ENCODE measurements around the gene SERINC4.

The SERINC4 gene

GRCh38 chr15:43800286-43801141 is 494 bp upstream of the SERINC4 start, which contains the start of gene HYPK:
HYPK (plus strand) TSS chr15:43800599; CDS start chr15:43800623, 24 bp downstream.
- H3K14ac ChIP-seq (ENCODE audit: low read length), result peak within 1 kb of the TSS; percentile 72
- peaks cover 30 to 85% of the 10 kb centered on the region in 2 donors for H3K36me3 ChIP-seq (replicated peaks in 1 of 2; ENCODE audit: control insufficient read depth in 2 of 2, insufficient read depth in 2 of 2, low read length in 2 of 2)
- no CpG with 5 or more reads among the region's 44 CpGs for WGBS, 2 donors (ENCODE audit: extremely low coverage in 2 of 2, insufficient read length in 2 of 2, insufficient replicate concordance in 1 of 2)

GRCh38 chr15:43799209-43799944 is 643 bp downstream of the SERINC4 start:
- Histone ChIP-seq H3K4me1 (ENCODE audit: control insufficient read depth in 2 of 2, insufficient read depth in 1 of 2, low read depth in 1 of 2, low read length in 2 of 2) (peaks cover 5 to 6% of the 10 kb centered on the region in 2 donors), H3K4me3 (ENCODE audit: low read length in 2 of 2) (no peak overlapping the region), H3K27me3 (ENCODE audit: control insufficient read depth in 3 of 3, insufficient read depth in 3 of 3, low read depth in 1 of 3, low read length in 3 of 3) (no peaks in the 10 kb centered on the region), H3K79me1 (ENCODE audit: low read depth, low read length) (peaks cover 6% of the 10 kb centered on the region), H3K9ac (ENCODE audit: low read depth, low read length, poor library complexity) (peak overlapping the region; percentile 38), H2BK15ac (ENCODE audit: low read length) (no peak overlapping the region), H2BK5ac (ENCODE audit: low read length) (no peak overlapping the region), H3K9me3 (replicated peaks in 1 of 2; ENCODE audit: control insufficient read depth in 2 of 2, insufficient read depth in 1 of 2, low read depth in 1 of 2, low read length in 2 of 2) (no peaks in the 10 kb centered on the region), H3K4me2 (ENCODE audit: insufficient read depth, low read length, poor library complexity, severe bottlenecking) (no peak overlapping the region), H4K91ac (ENCODE audit: low read depth, low read length, poor library complexity) (no peak overlapping the region), H2BK120ac (ENCODE audit: low read depth, low read length) (no peak overlapping the region), H4K8ac (ENCODE audit: low read depth, low read length) (no peak overlapping the region), H3K14ac (ENCODE audit: low read length) (peak overlapping the region; percentile 14), H3K18ac (ENCODE audit: low read length) (peak overlapping the region; percentile 73), H3K27ac (replicated peaks; ENCODE audit: low read length) (peak overlapping the region; percentile 86), H2AK5ac (ENCODE audit: low read depth, low read length) (peak overlapping the region; percentile 12), H2BK12ac (ENCODE audit: low read length) (no peak overlapping the region), H3K4ac (ENCODE audit: low read length) (no peak overlapping the region), H3K23ac (ENCODE audit: low read depth, low read length, poor library complexity) (peak overlapping the region; percentile 52), H3K36me3 (replicated peaks in 1 of 2; ENCODE audit: control insufficient read depth in 2 of 2, insufficient read depth in 2 of 2, low read length in 2 of 2) (peaks cover 35 to 85% of the 10 kb centered on the region in 2 donors), H2AFZ (ENCODE audit: low read length) (no peak overlapping the region)
- no CpG with 5 or more reads among the region's 16 CpGs for WGBS, 2 donors (ENCODE audit: extremely low coverage in 2 of 2, insufficient read length in 2 of 2, insufficient replicate concordance in 1 of 2)
- no peak for DNase-seq (ENCODE audit: low spot score)

More at GRCh38 chr15:43800286-43801141, 494 bp upstream of the SERINC4 start, which contains the start of gene HYPK:
- Histone ChIP-seq H4K8ac (ENCODE audit: low read depth, low read length) (no peak within 1 kb of the TSS), H3K4me2 (ENCODE audit: insufficient read depth, low read length, poor library complexity, severe bottlenecking) (peak within 1 kb of the TSS; percentile 74), H3K4me1 (ENCODE audit: control insufficient read depth in 2 of 2, insufficient read depth in 1 of 2, low read depth in 1 of 2, low read length in 2 of 2) (peaks cover 5 to 6% of the 10 kb centered on the region in 2 donors), H3K4me3 (ENCODE audit: low read length in 2 of 2) (peak within 1 kb of the TSS; percentile 82 to 95), H3K18ac (ENCODE audit: low read length) (peak within 1 kb of the TSS; percentile 73), H2AFZ (ENCODE audit: low read length) (peak within 1 kb of the TSS; percentile 77), H2AK5ac (ENCODE audit: low read depth, low read length) (peak within 1 kb of the TSS; percentile 12), H3K79me1 (ENCODE audit: low read depth, low read length) (peaks cover 3% of the 10 kb centered on the region), H2BK12ac (ENCODE audit: low read length) (no peak within 1 kb of the TSS), H4K91ac (ENCODE audit: low read depth, low read length, poor library complexity) (no peak within 1 kb of the TSS), H3K4ac (ENCODE audit: low read length) (no peak within 1 kb of the TSS), H3K27me3 (ENCODE audit: control insufficient read depth in 3 of 3, insufficient read depth in 3 of 3, low read depth in 1 of 3, low read length in 3 of 3) (no peaks in the 10 kb centered on the region), H2BK5ac (ENCODE audit: low read length) (no peak within 1 kb of the TSS), H2BK120ac (ENCODE audit: low read depth, low read length) (no peak within 1 kb of the TSS), H3K27ac (replicated peaks; ENCODE audit: low read length) (peak within 1 kb of the TSS; percentile 86), H3K9me3 (replicated peaks in 1 of 2; ENCODE audit: control insufficient read depth in 2 of 2, insufficient read depth in 1 of 2, low read depth in 1 of 2, low read length in 2 of 2) (no peaks in the 10 kb centered on the region), H3K23ac (ENCODE audit: low read depth, low read length, poor library complexity) (peak within 1 kb of the TSS; percentile 52), H2BK15ac (ENCODE audit: low read length) (no peak within 1 kb of the TSS), H3K9ac (ENCODE audit: low read depth, low read length, poor library complexity) (peak within 1 kb of the TSS; percentile 71)
- DNase-seq (ENCODE audit: low spot score), result peak; percentile 54

GRCh38 chr15:43796566-43796965 is 3.5 kb downstream of the SERINC4 start:
- Histone ChIP-seq H4K8ac (ENCODE audit: low read depth, low read length) (no peak overlapping the region), H3K18ac (ENCODE audit: low read length) (no peak overlapping the region), H3K27me3 (ENCODE audit: control insufficient read depth in 3 of 3, insufficient read depth in 3 of 3, low read depth in 1 of 3, low read length in 3 of 3) (no peaks in the 10 kb centered on the region), H2BK5ac (ENCODE audit: low read length) (no peak overlapping the region), H3K79me1 (ENCODE audit: low read depth, low read length) (peaks cover 6% of the 10 kb centered on the region), H2BK15ac (ENCODE audit: low read length) (no peak overlapping the region), H2AFZ (ENCODE audit: low read length) (no peak overlapping the region), H3K4me2 (ENCODE audit: insufficient read depth, low read length, poor library complexity, severe bottlenecking) (no peak overlapping the region), H2AK5ac (ENCODE audit: low read depth, low read length) (no peak overlapping the region), H2BK12ac (ENCODE audit: low read length) (no peak overlapping the region), H3K14ac (ENCODE audit: low read length) (no peak overlapping the region), H3K23ac (ENCODE audit: low read depth, low read length, poor library complexity) (no peak overlapping the region), H3K27ac (replicated peaks; ENCODE audit: low read length) (no peak overlapping the region), H4K91ac (ENCODE audit: low read depth, low read length, poor library complexity) (no peak overlapping the region), H2BK120ac (ENCODE audit: low read depth, low read length) (no peak overlapping the region), H3K9me3 (replicated peaks in 1 of 2; ENCODE audit: control insufficient read depth in 2 of 2, insufficient read depth in 1 of 2, low read depth in 1 of 2, low read length in 2 of 2) (no peaks in the 10 kb centered on the region), H3K36me3 (replicated peaks in 1 of 2; ENCODE audit: control insufficient read depth in 2 of 2, insufficient read depth in 2 of 2, low read length in 2 of 2) (peaks cover 38 to 76% of the 10 kb centered on the region in 2 donors), H3K9ac (ENCODE audit: low read depth, low read length, poor library complexity) (no peak overlapping the region), H3K4ac (ENCODE audit: low read length) (no peak overlapping the region), H3K4me1 (ENCODE audit: control insufficient read depth in 2 of 2, insufficient read depth in 1 of 2, low read depth in 1 of 2, low read length in 2 of 2) (peaks cover 13 to 14% of the 10 kb centered on the region in 2 donors), H3K4me3 (ENCODE audit: low read length in 2 of 2) (no peak overlapping the region)
- DNase-seq (ENCODE audit: low spot score), result no peak
- no CpG with 5 or more reads among the region's 3 CpGs for WGBS, 2 donors (ENCODE audit: extremely low coverage in 2 of 2, insufficient read length in 2 of 2, insufficient replicate concordance in 1 of 2)

DNA sequence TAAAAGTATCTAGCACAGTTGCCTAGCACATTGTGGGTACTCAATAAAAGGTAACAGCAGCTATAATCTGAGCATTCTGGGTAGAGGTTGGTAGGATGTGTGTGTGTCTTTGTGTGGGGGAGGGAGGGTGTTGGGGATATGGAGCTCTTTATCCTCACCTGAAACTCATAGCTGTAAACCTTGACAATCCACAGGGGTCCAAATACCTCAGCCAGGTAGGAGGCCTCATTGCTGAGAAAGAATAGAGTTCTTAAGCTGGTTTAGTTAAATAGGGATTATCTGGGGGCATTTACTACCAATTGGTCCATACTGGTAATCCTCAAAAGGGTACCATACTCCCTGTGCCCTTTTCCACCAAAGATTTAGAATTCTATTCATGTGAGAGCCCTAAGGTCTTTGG is 4.0 kb downstream of the SERINC4 start:
- DNase-seq (ENCODE audit: low spot score), result no peak
- H3K79me1 ChIP-seq (ENCODE audit: low read depth, low read length), result peaks cover 6% of the 10 kb centered on the region

More for the DNA sequence above, 4.0 kb downstream of the SERINC4 start:
- Histone ChIP-seq H2BK5ac (ENCODE audit: low read length) (no peak overlapping the region), H2BK120ac (ENCODE audit: low read depth, low read length) (no peak overlapping the region), H2BK12ac (ENCODE audit: low read length) (no peak overlapping the region), H2BK15ac (ENCODE audit: low read length) (no peak overlapping the region), H3K4me3 (ENCODE audit: low read length in 2 of 2) (no peak overlapping the region), H3K18ac (ENCODE audit: low read length) (no peak overlapping the region), H3K4ac (ENCODE audit: low read length) (no peak overlapping the region), H4K8ac (ENCODE audit: low read depth, low read length) (no peak overlapping the region), H2AFZ (ENCODE audit: low read length) (no peak overlapping the region), H3K4me2 (ENCODE audit: insufficient read depth, low read length, poor library complexity, severe bottlenecking) (no peak overlapping the region), H3K14ac (ENCODE audit: low read length) (no peak overlapping the region), H2AK5ac (ENCODE audit: low read depth, low read length) (no peak overlapping the region), H3K23ac (ENCODE audit: low read depth, low read length, poor library complexity) (no peak overlapping the region), H4K91ac (ENCODE audit: low read depth, low read length, poor library complexity) (no peak overlapping the region), H3K27me3 (ENCODE audit: control insufficient read depth in 3 of 3, insufficient read depth in 3 of 3, low read depth in 1 of 3, low read length in 3 of 3) (no peaks in the 10 kb centered on the region), H3K27ac (replicated peaks; ENCODE audit: low read length) (no peak overlapping the region), H3K36me3 (replicated peaks in 1 of 2; ENCODE audit: control insufficient read depth in 2 of 2, insufficient read depth in 2 of 2, low read length in 2 of 2) (peaks cover 38 to 70% of the 10 kb centered on the region in 2 donors), H3K4me1 (ENCODE audit: control insufficient read depth in 2 of 2, insufficient read depth in 1 of 2, low read depth in 1 of 2, low read length in 2 of 2) (peaks cover 15% of the 10 kb centered on the region in 2 donors), H3K9ac (ENCODE audit: low read depth, low read length, poor library complexity) (no peak overlapping the region), H3K9me3 (replicated peaks in 1 of 2; ENCODE audit: control insufficient read depth in 2 of 2, insufficient read depth in 1 of 2, low read depth in 1 of 2, low read length in 2 of 2) (no peaks in the 10 kb centered on the region)

All from neuronal stem cell (in vitro differentiated cells).